OCI-LY1 (cell line): ENCODE results near the gene POLA1.

Source experiments
- H2AFZ ChIP-seq: fragments of 200-600 bp; sonication (generic), shearing (Covaris generic); 2 replicates; pipeline ENCODE4 v1.6.0; 2014; ENCODE audit warnings: antibody characterized with exemption, mild to moderate bottlenecking, low read length
- H3F3A ChIP-seq: fragments of 200-600 bp; sonication (generic), shearing (Covaris generic); 2 replicates; pipeline ENCODE4 v1.6.0; 2014; ENCODE audit warnings: mild to moderate bottlenecking, antibody characterized with exemption, low read length, moderate library complexity; ENCODE audit not compliant: insufficient read depth
- H3K27ac ChIP-seq: fragments of 200-600 bp; sonication (generic); 2 replicates; pipeline ENCODE4 v1.5.1; 2014; ENCODE audit warnings: low read length, mixed run types, mild to moderate bottlenecking, low read depth; ENCODE audit not compliant: poor library complexity, severe bottlenecking
- H3K27me3 ChIP-seq: fragments of 200-600 bp; sonication (generic); 2 replicates; pipeline ENCODE4 v1.6.0; 2014; ENCODE audit warnings: antibody characterized with exemption, mild to moderate bottlenecking, low read length, moderate library complexity; ENCODE audit not compliant: insufficient read depth
- H3K36me3 ChIP-seq: fragments of 200-600 bp; sonication (generic); 2 replicates; pipeline ENCODE4 v1.6.1; 2014; ENCODE audit warnings: mild to moderate bottlenecking, antibody characterized with exemption, low read length, moderate library complexity, mixed read lengths; ENCODE audit not compliant: insufficient read depth
- H3K4me1 ChIP-seq: fragments of 200-600 bp; sonication (generic); 2 replicates; pipeline ENCODE4 v1.5.1; 2014; ENCODE audit warnings: mild to moderate bottlenecking, low read length, moderate library complexity; ENCODE audit not compliant: insufficient read depth, severe bottlenecking
- H3K4me2 ChIP-seq: fragments of 200-600 bp; sonication (generic), shearing (Covaris generic); 2 replicates; pipeline ENCODE4 v1.6.1; 2014; ENCODE audit warnings: low read length
- H3K4me3 ChIP-seq: fragments of 200-600 bp; sonication (generic); 2 replicates; pipeline ENCODE4 v1.5.1; 2014; ENCODE audit warnings: low read length, low read depth, mild to moderate bottlenecking, mixed read lengths; ENCODE audit not compliant: poor library complexity, severe bottlenecking
- H3K79me2 ChIP-seq: fragments of 200-600 bp; shearing (Covaris generic); 2 replicates; pipeline ENCODE4 v1.6.1; 2016; ENCODE audit warnings: mixed run types, low read length, mixed read lengths; ENCODE audit not compliant: insufficient read depth
- H3K9ac ChIP-seq: fragments of 200-600 bp; sonication (generic), shearing (Covaris generic); 2 replicates; pipeline ENCODE4 v1.6.1; 2014; ENCODE audit warnings: mild to moderate bottlenecking, low read length, mixed read lengths
- H3K9me2 ChIP-seq: fragments of 200-600 bp; sonication (generic), shearing (Covaris generic); 2 replicates; pipeline ENCODE4 v1.6.1; 2014; ENCODE audit warnings: low read depth, mild to moderate bottlenecking, low read length, mixed read lengths
- H3K9me3 ChIP-seq: fragments of 200-600 bp; shearing (Covaris generic); 2 replicates; pipeline ENCODE4 v1.6.1; 2014; ENCODE audit warnings: low read length, mixed read lengths
- H4K20me1 ChIP-seq: fragments of 200-600 bp; sonication (generic), shearing (Covaris generic); 2 replicates; pipeline ENCODE4 v1.6.0; 2016; ENCODE audit warnings: mild to moderate bottlenecking, low read length; ENCODE audit not compliant: insufficient read depth
- CTCF ChIP-seq: fragments of 200-600 bp; sonication (generic), shearing (Covaris generic); IDR thresholded peaks from 2 replicates; pipeline ENCODE4 v1.5.1; 2017; ENCODE audit warnings: mild to moderate bottlenecking, antibody characterized with exemption, low read length, moderate library complexity, mixed read lengths
- EZH2 ChIP-seq: fragments of 200-600 bp; sonication (generic), shearing (Covaris generic); IDR thresholded peaks from 2 replicates; pipeline ENCODE4 v1.8.0; 2017; ENCODE audit warnings: borderline replicate concordance, mixed run types, mild to moderate bottlenecking, antibody characterized with exemption, low read length, moderate library complexity, mixed read lengths

The POLA1 gene

GRCh38 chrX:24693453-24694202 lies at the start of gene POLA1:
Gene POLA1, plus strand, starts transcription at chrX:24693918. Its CDS starts 44 bp downstream, at chrX:24693962.
- Histone ChIP-seq H3K27ac (peak within 1 kb of the TSS; percentile 30), H3K79me2 (peaks cover 48% of the 10 kb centered on the region), H3K9me2 (no peaks in the 10 kb centered on the region), H3K9ac (peak within 1 kb of the TSS; percentile 80), H4K20me1 (no peaks in the 10 kb centered on the region), H3K36me3 (no peaks in the 10 kb centered on the region; the same call in 1 of the 2 replicates), H2AFZ (peak within 1 kb of the TSS; percentile 68; the same call in 1 of the 2 replicates), H3K9me3 (no peaks in the 10 kb centered on the region), H3K4me2 (peak within 1 kb of the TSS; percentile 72), H3K4me1 (peaks cover 37% of the 10 kb centered on the region), H3K27me3 (no peaks in the 10 kb centered on the region), H3K4me3 (peak within 1 kb of the TSS; percentile 83), H3F3A (no peaks in the 10 kb centered on the region)
- no peak for TF ChIP-seq CTCF
- TF ChIP-seq EZH2: no peak

- Histone ChIP-seq H3K27me3 (no peaks in the 10 kb centered on the region), H3K9ac (no peak overlapping the region), H3K4me2 (no peak overlapping the region), H3F3A (no peaks in the 10 kb centered on the region), H3K9me3 (no peaks in the 10 kb centered on the region), H3K79me2 (no peaks in the 10 kb centered on the region), H3K36me3 (no peaks in the 10 kb centered on the region), H2AFZ (no peak overlapping the region), H3K4me1 (peaks cover 14% of the 10 kb centered on the region), H3K27ac (no peak overlapping the region), H3K9me2 (no peaks in the 10 kb centered on the region), H3K4me3 (no peak overlapping the region), H4K20me1 (no peaks in the 10 kb centered on the region)
- no peak for TF ChIP-seq CTCF
- no peak for TF ChIP-seq EZH2
These were observed 47.7 kb upstream of the POLA1 start for GRCh38 chrX:24646006-24646405.

GRCh38 chrX:24646745-24647182 lies 47.0 kb upstream of the POLA1 start:
- Histone ChIP-seq H3K4me3 (peak overlapping the region; percentile 48), H3K9me2 (no peaks in the 10 kb centered on the region), H3F3A (no peaks in the 10 kb centered on the region), H3K36me3 (no peaks in the 10 kb centered on the region), H3K79me2 (no peaks in the 10 kb centered on the region), H3K9ac (no peak overlapping the region), H3K4me2 (peak overlapping the region; percentile 58; the same call in 1 of the 2 replicates), H3K9me3 (no peaks in the 10 kb centered on the region), H3K27ac (no peak overlapping the region), H3K27me3 (no peaks in the 10 kb centered on the region), H4K20me1 (no peaks in the 10 kb centered on the region), H2AFZ (no peak overlapping the region), H3K4me1 (peaks cover 14% of the 10 kb centered on the region)
- TF ChIP-seq EZH2 (no peak), CTCF (no peak)
